ENCODE results near the gene SLC25A12. TPM values are rescaled to one million over a fixed set of nuclear protein-coding genes. Genes with fewer than 3 reads are reported as not detected.
A peak's percentile ranks its signal among the peaks of the same experiment; 100 is the strongest.

SLC25A12 gene
- total and polyA plus RNA-seq, 9 of the 15 experiments (the other 6 are each of a cell fraction or from before 2014, with no cell fraction given): 13.5 to 36.5 (median 21.7) TPM

GRCh38 chr2:171894612-171894947 is 536 bp upstream of the SLC25A12 start (continued):
- TF ChIP-seq CUX1 (CRISPR knock-in tag; IDR thresholded peaks at IDR 0.05): no peak; the same call in 1 of the 2 replicates
- no peak for TF ChIP-seq TEAD2 (tag; IDR thresholded peaks at IDR 0.05)
- TF ChIP-seq CBX2 (IDR thresholded peaks at IDR 0.05; ENCODE audit: insufficient read depth, low read length, poor library complexity, severe bottlenecking): no peak
- TF ChIP-seq NKRF (IDR thresholded peaks at IDR 0.05; ENCODE audit: borderline replicate concordance): no peak
- no peak for TF ChIP-seq JUND (IDR thresholded peaks at IDR 0.05; ENCODE audit: borderline replicate concordance, low read depth, low read length)
- TF ChIP-seq JUND (tag; IDR thresholded peaks at IDR 0.05; ENCODE audit: borderline replicate concordance, low read depth, low read length): no peak
- TF ChIP-seq SNAPC5 (CRISPR knock-in tag; IDR thresholded peaks at IDR 0.05): no peak
- no peak for TF ChIP-seq HIVEP1 (CRISPR knock-in tag; IDR thresholded peaks at IDR 0.05)
- no peak for TF ChIP-seq ID3 (CRISPR knock-in tag; IDR thresholded peaks at IDR 0.05)
- no peak for TF ChIP-seq ID3 (tag; IDR thresholded peaks at IDR 0.05)
- no peak for TF ChIP-seq ATF6 (CRISPR knock-in tag; IDR thresholded peaks at IDR 0.05)
- TF ChIP-seq NFXL1 (CRISPR knock-in tag; IDR thresholded peaks at IDR 0.05): no peak
- peak; percentile 4 for TF ChIP-seq DACH1 (IDR thresholded peaks at IDR 0.05; ENCODE audit: partially characterized antibody)
- no peak for TF ChIP-seq CHAMP1 (IDR thresholded peaks at IDR 0.05)
- no peak for TF ChIP-seq ZNF780A (CRISPR knock-in tag; IDR thresholded peaks at IDR 0.05)

Data from K562 (cell line).